ENCODE data around the gene MLLT3.
"Not testable (repeated sequence)": the region's sequence is repeated elsewhere in the genome, so short reads cannot be mapped to it uniquely, and the experiment has no call there.

The MLLT3 gene

GRCh38 chr9:20593537-20593936, 28.8 kb downstream of the MLLT3 start:
- no peak for DNase-seq

GRCh38 chr9:20593105-20593504, 29.2 kb downstream of the MLLT3 start:
- no peak for DNase-seq

- DNase-seq, result no peak
Observed at GRCh38 chr9:20592673-20593072, 29.6 kb downstream of the MLLT3 start.

- no peak for DNase-seq
Observed at GRCh38 chr9:20591223-20591622, 31.1 kb downstream of the MLLT3 start.

- DNase-seq, result no peak
Observed at GRCh38 chr9:20584968-20585643, 37.2 kb downstream of the MLLT3 start.

DNA sequence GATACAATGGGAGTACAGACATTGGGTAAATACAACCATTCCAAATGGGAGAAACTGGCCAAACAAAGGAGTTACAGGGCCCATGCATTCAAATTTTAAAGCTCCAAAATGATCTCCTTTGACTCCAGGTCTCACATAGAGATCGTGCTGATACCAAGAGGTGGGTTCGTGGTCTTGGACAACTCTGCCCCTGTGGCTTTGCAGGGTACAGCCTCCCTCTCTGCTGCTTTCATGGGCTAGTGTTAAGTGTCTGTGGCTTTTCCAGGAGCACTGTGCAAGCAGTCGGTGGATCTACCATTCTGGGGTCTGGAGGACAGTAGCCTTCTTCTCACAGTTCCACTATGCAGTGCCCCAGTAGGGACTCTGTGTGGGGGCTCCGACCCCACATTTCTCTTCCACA, 39.2 kb downstream of the MLLT3 start:
- DNase-seq, result not testable (repeated sequence)

DNA sequence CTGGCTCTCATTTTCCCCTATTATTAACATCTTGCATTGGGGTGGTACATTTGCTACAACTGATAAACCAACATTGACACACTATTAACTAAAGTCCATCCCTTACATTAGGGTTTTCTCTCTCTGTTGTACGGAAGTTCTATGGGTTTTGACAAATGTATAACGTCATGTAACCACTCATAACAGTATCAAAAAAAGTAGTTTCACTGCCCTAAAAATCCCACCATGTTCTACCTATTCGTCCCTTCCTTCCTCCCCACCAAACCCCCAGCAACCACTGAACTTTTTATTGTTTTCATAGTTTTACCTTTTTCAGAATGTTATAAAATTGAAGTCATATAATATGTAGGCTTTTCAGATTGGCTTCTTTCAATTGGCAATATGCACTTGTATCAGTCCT, 40.1 kb downstream of the MLLT3 start:
- DNase-seq, result no peak

GRCh38 chr9:20580673-20581072, 41.6 kb downstream of the MLLT3 start:
- DNase-seq, result no peak

DNA sequence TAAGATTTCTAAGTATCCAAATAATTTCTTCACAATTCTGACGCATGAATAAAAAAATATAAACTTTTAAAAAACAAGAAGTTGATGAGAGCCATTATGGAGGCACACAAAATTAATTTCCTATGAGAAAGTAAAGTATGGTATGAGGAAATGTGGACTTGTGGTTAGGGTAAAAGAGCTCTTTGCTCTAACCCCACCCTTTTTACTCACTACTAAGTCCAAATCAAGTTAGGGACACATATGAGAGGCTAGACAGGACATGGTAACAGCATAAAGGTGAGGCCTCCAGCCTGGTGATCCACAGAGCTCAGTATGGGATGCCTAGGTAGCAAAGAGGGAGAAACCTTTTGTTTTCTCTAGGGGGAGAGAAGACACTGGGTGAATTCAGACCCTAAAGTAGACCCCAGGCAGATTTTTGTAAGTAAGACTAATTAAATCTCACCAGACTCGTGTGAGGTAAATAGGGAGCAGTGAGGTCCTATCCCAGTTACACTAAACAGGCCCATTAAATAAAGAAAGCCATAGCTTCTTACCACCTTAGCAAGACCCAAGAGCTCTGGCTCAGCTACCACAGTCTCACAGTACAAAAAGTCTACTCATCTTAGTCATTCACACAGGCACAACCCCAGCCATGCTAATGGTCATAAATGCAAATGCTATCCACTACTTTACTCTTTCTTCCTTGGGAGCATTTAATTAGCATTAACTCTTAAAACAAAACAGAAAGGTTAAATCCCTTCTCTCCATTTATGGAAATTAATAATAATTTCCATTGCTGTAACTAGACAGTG, 42.6 kb downstream of the MLLT3 start:
- DNase-seq, result no peak

DNA sequence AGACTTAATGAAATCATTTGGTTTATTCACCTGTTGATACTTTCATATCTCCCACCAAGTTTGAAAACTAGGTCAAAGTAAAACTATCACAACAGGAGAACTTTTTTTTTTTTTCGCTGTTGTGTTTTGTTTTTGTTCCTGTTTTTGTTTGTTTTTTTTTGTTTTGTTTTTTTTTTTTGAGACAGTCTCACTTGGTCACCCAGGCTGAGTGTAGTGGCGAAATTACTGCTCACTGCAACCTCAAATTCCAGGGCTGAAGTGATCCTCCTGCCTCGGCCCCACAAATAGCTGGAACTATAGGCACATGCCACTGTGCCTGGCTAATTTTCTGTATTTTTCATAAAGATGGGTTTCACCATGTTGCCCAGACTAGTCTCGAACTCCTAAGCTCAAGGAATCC, 49.3 kb downstream of the MLLT3 start:
- DNase-seq, result no peak

GRCh38 chr9:20570756-20571155, 51.5 kb downstream of the MLLT3 start:
- no peak for DNase-seq

- DNase-seq, result no peak
Observed at GRCh38 chr9:20570087-20570486, 52.2 kb downstream of the MLLT3 start.

GRCh38 chr9:20569525-20569924, 52.8 kb downstream of the MLLT3 start:
- no peak for DNase-seq

- DNase-seq, result no peak
Observed at GRCh38 chr9:20568400-20568799, 53.9 kb downstream of the MLLT3 start.

DNA sequence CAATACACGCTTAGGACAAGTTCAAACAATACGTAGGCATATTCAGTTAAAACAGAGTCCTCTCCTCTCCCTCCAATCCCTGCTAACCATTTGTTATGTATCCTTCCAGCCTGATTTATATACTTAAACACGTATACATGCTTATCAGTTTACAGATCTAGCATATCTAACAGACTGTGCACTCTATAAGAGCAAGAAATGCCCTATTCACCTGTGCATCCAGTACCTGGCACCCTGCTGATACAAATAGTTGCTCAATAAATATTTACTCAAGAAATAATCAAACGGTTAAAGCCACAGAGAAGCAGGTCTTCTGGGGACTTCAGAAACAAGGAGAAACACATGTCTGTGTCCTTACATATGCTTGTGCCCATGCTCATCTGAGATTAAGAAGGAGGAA, 55.9 kb downstream of the MLLT3 start:
- no peak for DNase-seq

DNA sequence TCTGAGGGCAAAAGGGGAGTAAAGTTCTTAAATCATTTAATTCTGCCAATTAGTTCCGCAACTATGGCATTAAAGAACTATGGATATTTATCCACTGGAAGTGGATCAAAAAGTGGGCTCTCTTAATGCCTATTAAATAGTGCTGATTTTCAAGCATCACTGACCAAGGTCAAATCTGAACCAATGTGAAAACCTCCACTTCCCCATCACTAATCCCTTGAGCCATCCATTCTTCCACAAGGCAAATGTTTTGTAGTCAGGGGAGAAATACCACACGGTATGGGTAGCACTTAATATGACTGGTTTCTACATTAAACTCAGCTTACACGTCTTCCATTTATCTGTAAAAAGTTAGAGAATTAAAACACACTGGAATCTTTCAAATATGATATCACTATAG, 57.6 kb downstream of the MLLT3 start:
- DNase-seq, result no peak

DNA sequence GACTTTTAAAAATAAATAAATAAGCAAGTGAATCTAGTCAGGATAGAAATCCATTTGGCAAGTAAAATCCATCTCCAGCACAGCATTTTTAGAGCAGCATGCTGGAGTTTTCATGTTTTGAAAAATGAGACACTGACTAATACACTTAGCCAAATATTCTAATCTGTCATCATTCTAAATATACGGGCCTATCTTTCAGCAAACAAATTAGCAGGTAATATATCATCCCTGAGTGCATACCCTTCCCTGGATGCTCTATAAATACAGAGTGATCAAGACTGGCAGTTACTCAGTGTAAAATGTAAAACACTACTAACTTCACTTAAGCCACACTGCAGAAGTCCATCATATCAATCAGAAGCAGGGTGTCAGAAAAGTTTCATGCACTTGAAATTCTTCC, 58.4 kb downstream of the MLLT3 start:
- DNase-seq, result no peak

DNA sequence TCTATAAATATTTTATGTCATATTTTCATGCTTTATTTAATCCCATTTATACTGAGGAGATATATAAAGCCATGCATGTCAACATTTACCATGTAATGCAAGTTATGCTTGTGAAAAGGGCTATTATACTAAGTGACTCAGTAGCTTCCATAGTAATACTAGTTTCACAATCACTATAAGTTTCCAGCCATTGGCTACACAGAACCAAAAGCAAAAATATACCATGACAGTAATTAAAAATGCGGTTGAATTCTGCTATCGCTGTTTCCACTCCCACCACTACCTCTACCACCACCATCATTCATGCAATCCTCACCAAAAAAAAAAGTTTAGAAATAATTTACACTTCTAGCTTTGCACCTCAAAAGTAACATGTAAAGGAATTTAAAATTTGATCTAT, 60.2 kb downstream of the MLLT3 start:
- no peak for DNase-seq

- no peak for DNase-seq
Observed at GRCh38 chr9:20561531-20561930, 60.8 kb downstream of the MLLT3 start.

GRCh38 chr9:20559231-20559890, 62.9 kb downstream of the MLLT3 start:
- DNase-seq, result no peak

DNA sequence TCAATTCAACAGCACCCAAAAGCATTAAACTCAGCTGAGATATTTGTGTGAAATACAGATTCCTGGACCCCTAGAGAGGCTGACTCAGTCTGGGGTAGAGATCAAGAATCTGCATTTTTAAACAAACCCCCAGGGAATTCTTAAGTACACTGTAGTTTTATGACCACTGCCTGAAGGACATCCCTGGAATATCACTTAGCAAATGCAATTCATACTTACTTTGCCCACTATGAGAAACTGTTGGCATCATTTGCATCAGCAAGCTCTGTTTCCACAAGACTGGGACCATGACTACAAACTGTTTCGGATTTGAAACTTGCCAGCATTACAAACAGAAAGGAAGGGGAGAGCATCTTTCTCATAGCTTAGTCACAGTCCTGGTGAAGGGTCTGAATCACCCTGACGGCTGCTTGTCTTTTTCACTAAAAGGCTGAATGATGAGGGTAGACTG, 63.7 kb downstream of the MLLT3 start:
- peak in 1 of 2 experiments; percentile 2 for DNase-seq

DNA sequence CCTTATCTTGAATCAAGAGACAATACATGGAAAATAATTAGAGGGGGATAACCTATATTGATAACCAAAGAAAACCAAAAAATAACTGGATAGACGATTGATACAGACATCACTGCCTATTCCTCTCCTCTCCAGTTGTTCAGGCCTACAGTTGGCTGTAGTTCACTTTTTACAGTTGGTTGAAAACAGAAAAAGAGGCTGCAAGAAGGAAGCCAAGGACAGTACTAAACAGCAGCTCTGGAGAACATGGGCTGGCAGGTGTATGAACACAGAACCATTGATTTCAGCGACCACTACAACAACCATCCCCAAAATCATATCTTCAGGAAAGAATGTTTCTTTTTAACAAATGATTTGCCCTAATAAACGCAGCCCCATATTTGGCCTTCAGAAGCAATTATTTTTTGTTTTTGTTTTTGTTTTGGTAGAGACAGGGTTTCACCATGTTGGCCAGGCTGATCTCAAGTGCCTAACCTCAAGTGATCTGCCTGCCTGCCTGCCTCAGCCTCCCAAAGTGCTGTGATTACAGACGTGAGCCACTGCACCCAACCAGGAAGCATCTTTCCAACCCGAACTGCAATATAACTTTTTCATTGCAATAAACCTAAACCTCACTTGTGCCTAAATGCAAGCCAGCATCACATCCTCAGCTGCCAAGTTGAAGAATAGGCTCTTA, 64.3 kb downstream of the MLLT3 start:
- no peak for DNase-seq

DNA sequence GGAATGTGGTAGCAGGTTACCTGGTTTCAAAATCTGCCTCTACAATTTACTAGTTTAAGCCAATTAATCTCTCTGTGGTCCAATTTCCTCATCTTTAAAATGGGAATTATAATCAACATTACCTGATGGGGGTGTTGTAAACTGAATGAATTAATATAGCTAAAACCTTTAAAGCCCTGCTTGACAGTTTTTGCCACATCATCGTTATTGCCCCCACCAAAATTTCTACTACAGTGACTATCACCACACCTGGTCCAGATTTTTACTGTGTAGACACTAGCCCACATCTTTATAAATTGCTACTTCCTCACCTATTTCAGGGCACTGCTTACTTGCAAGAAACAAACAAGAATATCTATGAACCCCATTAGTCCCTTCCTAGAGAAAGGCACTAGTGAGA, 65.0 kb downstream of the MLLT3 start:
- DNase-seq, result no peak

Measured in NCI-H187 (cell line).